ENCODE data around the gene KCP. TPM values are rescaled to one million over a fixed set of nuclear protein-coding genes. Genes with fewer than 3 reads are reported as not detected.

The KCP gene
- total and polyA plus RNA-seq, 2 of the 13 experiments (the other 11 are each of a cell fraction or from before 2014, with no cell fraction given) = 0.37 to 1.0 TPM

DNA sequence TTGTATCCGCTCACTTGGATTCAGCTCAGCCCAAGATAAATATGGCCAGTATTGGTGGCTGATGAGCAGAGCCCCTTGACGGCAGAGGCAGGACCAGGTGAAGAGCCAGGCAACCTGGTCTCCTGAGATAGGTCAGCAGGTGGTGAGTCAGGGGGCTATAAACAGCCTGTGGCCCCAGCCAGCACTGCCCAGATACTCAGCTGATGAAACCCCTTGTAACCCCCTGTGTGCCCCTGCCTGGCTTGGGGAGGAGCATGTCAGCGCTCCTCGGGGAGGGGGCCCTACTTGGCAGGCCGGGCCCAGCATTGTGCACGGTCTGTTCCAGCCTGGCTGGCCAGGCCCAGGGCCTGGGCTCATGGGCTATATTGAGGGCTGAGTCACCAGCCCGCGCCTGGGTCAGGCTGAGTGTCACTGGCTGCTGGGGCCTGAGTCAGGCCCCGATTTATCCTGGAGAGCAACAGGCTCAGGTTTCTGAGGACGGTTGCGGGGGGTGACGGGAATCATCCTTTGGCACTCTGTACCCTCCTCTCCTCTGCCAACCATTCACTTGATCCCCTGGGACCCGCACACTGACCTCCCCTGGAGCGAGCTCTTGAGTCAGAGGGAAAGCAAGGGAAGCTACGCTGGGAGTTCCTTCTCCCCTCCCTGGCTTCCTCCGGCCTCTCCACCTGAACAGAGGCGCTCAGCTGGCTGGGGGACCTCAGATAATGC, 83.1 kb downstream of the KCP start (continued):
- TF ChIP-seq, protein P1, sequence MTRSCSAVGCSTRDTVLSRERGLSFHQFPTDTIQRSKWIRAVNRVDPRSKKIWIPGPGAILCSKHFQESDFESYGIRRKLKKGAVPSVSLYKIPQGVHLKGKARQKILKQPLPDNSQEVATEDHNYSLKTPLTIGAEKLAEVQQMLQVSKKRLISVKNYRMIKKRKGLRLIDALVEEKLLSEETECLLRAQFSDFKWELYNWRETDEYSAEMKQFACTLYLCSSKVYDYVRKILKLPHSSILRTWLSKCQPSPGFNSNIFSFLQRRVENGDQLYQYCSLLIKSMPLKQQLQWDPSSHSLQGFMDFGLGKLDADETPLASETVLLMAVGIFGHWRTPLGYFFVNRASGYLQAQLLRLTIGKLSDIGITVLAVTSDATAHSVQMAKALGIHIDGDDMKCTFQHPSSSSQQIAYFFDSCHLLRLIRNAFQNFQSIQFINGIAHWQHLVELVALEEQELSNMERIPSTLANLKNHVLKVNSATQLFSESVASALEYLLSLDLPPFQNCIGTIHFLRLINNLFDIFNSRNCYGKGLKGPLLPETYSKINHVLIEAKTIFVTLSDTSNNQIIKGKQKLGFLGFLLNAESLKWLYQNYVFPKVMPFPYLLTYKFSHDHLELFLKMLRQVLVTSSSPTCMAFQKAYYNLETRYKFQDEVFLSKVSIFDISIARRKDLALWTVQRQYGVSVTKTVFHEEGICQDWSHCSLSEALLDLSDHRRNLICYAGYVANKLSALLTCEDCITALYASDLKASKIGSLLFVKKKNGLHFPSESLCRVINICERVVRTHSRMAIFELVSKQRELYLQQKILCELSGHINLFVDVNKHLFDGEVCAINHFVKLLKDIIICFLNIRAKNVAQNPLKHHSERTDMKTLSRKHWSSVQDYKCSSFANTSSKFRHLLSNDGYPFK (CRISPR knock-in tag; IDR thresholded peaks at IDR 0.05; ENCODE audit: borderline replicate concordance) = no peak
- no peak for TF ChIP-seq POLR2A (IDR thresholded peaks at IDR 0.05; ENCODE audit: insufficient read depth in 1 of 2, low read depth in 2 of 2, low read length in 2 of 2)
- TF ChIP-seq, protein P2, sequence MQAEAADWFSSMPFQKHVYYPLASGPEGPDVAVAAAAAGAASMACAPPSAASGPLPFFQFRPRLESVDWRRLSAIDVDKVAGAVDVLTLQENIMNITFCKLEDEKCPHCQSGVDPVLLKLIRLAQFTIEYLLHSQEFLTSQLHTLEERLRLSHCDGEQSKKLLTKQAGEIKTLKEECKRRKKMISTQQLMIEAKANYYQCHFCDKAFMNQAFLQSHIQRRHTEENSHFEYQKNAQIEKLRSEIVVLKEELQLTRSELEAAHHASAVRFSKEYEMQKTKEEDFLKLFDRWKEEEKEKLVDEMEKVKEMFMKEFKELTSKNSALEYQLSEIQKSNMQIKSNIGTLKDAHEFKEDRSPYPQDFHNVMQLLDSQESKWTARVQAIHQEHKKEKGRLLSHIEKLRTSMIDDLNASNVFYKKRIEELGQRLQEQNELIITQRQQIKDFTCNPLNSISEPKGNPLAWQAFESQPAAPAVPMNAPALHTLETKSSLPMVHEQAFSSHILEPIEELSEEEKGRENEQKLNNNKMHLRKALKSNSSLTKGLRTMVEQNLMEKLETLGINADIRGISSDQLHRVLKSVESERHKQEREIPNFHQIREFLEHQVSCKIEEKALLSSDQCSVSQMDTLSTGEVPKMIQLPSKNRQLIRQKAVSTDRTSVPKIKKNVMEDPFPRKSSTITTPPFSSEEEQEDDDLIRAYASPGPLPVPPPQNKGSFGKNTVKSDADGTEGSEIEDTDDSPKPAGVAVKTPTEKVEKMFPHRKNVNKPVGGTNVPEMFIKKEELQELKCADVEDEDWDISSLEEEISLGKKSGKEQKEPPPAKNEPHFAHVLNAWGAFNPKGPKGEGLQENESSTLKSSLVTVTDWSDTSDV (CRISPR knock-in tag; IDR thresholded peaks at IDR 0.05) = no peak
- TF ChIP-seq, protein P3, sequence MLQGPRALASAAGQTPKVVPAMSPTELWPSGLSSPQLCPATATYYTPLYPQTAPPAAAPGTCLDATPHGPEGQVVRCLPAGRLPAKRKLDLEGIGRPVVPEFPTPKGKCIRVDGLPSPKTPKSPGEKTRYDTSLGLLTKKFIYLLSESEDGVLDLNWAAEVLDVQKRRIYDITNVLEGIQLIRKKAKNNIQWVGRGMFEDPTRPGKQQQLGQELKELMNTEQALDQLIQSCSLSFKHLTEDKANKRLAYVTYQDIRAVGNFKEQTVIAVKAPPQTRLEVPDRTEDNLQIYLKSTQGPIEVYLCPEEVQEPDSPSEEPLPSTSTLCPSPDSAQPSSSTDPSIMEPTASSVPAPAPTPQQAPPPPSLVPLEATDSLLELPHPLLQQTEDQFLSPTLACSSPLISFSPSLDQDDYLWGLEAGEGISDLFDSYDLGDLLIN (CRISPR knock-in tag; IDR thresholded peaks at IDR 0.05; ENCODE audit: borderline replicate concordance) = no peak
- no peak for TF ChIP-seq ZNF274 (CRISPR knock-in tag; IDR thresholded peaks at IDR 0.05)
- TF ChIP-seq ZNF121 (CRISPR knock-in tag; IDR thresholded peaks at IDR 0.05) = no peak
- TF ChIP-seq, protein P4, sequence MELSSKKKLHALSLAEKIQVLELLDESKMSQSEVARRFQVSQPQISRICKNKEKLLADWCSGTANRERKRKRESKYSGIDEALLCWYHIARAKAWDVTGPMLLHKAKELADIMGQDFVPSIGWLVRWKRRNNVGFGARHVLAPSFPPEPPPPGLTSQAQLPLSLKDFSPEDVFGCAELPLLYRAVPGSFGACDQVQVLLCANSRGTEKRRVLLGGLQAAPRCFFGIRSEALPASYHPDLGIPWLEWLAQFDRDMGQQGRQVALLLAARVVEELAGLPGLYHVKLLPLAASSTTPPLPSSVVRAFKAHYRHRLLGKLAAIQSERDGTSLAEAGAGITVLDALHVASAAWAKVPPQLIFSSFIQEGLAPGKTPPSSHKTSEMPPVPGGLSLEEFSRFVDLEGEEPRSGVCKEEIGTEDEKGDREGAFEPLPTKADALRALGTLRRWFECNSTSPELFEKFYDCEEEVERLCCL (CRISPR knock-in tag; IDR thresholded peaks at IDR 0.05; ENCODE audit: borderline replicate concordance) = no peak
- TF ChIP-seq PHF8 (CRISPR knock-in tag; IDR thresholded peaks at IDR 0.05) = no peak
- no peak for TF ChIP-seq ZNF749 (CRISPR knock-in tag; IDR thresholded peaks at IDR 0.05; ENCODE audit: borderline replicate concordance)
- TF ChIP-seq CBX2 (IDR thresholded peaks at IDR 0.05; ENCODE audit: low read depth, low read length) = no peak
- no peak for TF ChIP-seq CBX2 (CRISPR knock-in tag; IDR thresholded peaks at IDR 0.05; ENCODE audit: low read depth)
- 0 out of 2 replicates have a peak, but pooled peaks have one; percentile 10 for TF ChIP-seq ZFY (CRISPR knock-in tag; IDR thresholded peaks at IDR 0.05)
- no peak for TF ChIP-seq ZNF546 (CRISPR knock-in tag; conservative IDR thresholded peaks at IDR 0.05)
- no peak for TF ChIP-seq TOPORS (CRISPR knock-in tag; IDR thresholded peaks at IDR 0.05)
- TF ChIP-seq, protein P5, sequence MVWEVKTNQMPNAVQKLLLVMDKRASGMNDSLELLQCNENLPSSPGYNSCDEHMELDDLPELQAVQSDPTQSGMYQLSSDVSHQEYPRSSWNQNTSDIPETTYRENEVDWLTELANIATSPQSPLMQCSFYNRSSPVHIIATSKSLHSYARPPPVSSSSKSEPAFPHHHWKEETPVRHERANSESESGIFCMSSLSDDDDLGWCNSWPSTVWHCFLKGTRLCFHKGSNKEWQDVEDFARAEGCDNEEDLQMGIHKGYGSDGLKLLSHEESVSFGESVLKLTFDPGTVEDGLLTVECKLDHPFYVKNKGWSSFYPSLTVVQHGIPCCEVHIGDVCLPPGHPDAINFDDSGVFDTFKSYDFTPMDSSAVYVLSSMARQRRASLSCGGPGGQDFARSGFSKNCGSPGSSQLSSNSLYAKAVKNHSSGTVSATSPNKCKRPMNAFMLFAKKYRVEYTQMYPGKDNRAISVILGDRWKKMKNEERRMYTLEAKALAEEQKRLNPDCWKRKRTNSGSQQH (CRISPR knock-in tag; IDR thresholded peaks at IDR 0.05; ENCODE audit: low read depth) = 0 out of 2 replicates have a peak, but pooled peaks have one; percentile 33
- TF ChIP-seq, protein P6, sequence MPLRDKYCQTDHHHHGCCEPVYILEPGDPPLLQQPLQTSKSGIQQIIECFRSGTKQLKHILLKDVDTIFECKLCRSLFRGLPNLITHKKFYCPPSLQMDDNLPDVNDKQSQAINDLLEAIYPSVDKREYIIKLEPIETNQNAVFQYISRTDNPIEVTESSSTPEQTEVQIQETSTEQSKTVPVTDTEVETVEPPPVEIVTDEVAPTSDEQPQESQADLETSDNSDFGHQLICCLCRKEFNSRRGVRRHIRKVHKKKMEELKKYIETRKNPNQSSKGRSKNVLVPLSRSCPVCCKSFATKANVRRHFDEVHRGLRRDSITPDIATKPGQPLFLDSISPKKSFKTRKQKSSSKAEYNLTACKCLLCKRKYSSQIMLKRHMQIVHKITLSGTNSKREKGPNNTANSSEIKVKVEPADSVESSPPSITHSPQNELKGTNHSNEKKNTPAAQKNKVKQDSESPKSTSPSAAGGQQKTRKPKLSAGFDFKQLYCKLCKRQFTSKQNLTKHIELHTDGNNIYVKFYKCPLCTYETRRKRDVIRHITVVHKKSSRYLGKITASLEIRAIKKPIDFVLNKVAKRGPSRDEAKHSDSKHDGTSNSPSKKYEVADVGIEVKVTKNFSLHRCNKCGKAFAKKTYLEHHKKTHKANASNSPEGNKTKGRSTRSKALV (CRISPR knock-in tag; IDR thresholded peaks at IDR 0.05) = no peak
- TF ChIP-seq IKZF4 (CRISPR knock-in tag; IDR thresholded peaks at IDR 0.05; ENCODE audit: borderline replicate concordance, low read depth, not compliant biosample characterization) = no peak
